GM18867 (cell line): Measurements from ENCODE around the gene LRRC14B.
"Not testable (repeated sequence)": the region's sequence is repeated elsewhere in the genome, so short reads cannot be mapped to it uniquely, and the experiment has no call there.

Experiments
- ATAC-seq: cut with Tn5 transposase; IDR thresholded peaks from one replicate; pipeline ENCODE4 v1.9.1; 2021; ENCODE audit warnings: mild to moderate bottlenecking, moderate library complexity; ENCODE audit not compliant: unreplicated experiment

Gene LRRC14B

GRCh38 chr5:204966-205670, 13.8 kb downstream of the LRRC14B start:
- ATAC-seq: no peak

GRCh38 chr5:206406-206805, 15.1 kb downstream of the LRRC14B start:
- no peak for ATAC-seq

GRCh38 chr5:206927-207536, 15.7 kb downstream of the LRRC14B start:
- no peak for ATAC-seq

GRCh38 chr5:207599-207998, 16.3 kb downstream of the LRRC14B start:
- ATAC-seq: no peak

- no peak for ATAC-seq
These were observed 17.3 kb downstream of the LRRC14B start for GRCh38 chr5:208449-209114.

GRCh38 chr5:213803-214395, 22.6 kb downstream of the LRRC14B start:
- no peak for ATAC-seq

- not testable (repeated sequence) for ATAC-seq
These were observed 24.0 kb downstream of the LRRC14B start for GRCh38 chr5:215256-215655.

DNA sequence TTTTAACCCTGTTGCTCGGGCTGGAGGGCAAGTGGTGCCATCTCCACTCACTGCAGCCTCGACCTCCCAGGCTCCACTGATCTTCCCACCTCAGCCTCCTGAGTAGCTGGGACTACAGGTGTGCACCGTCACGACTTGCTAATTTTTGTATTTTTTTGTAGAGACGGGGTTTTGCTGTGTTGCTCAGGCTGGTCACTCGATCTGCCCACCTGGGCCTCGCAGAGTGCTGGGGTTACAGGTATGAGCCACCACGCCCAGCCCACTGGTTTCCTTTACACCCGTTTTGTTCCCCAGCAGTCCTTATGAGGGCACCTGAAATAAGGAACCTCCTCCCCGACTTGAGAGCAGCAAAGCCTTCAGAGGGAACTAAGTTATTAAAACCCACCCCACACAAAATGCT, 24.8 kb downstream of the LRRC14B start:
- ATAC-seq: not testable (repeated sequence)

DNA sequence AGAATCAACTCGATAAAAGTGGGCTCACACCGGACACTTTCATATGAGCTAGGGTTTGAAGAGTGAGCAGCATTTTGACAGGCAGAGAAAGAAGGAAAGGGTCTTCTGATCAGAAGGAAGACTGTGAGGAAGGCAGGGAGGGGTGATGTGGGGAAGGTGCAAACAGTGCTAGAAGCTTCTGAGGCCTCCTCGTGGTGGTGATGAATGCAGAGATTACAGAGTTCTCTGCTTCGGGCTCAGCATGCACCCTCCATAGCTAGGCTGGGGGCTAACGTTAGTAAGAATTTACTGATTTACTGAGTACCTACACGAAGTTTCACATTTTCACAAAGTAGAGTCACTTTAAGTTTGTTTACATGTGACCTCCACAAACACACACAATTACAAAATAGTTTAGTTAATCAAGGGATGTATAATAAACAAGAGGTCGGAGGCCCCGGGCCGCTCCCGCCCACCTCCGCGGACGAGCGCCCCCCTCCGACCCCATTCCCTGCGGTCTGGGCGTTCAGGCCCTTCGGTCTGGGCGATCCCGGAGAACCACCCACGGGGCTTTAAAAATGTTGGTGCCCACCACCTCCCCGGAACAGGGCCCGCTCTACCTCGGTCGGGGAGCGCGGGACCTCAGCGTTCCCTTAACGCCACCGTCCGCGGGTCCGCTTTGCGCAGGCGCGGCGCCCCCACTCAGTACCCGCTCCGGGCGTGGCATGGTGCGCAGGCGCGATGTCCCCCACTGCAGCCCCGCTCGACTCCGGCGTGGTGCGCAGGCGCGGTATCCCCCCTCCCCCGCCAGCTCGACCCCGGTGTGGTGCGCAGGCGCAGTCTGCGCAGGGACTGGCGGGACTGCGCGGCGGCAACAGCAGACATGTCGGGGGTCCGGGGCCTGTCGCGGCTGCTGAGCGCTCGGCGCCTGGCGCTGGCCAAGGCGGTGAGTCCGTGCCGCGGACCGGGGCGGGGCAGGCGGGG, 26.5 kb downstream of the LRRC14B start, which contains the start of the genes CCDC127 and SDHA:
CCDC127 (minus strand) TSS at position 660 of the 963 bp plus-strand sequence. CDS start 1,304 bp downstream, outside the sequence.
SDHA (plus strand) TSS at position 827 of the 963 bp plus-strand sequence; CDS start at position 863, 36 bp downstream.
- peak; percentile 80 for ATAC-seq

GRCh38 chr5:218457-219291, 27.4 kb downstream of the LRRC14B start:
- peak; percentile 35 for ATAC-seq

GRCh38 chr5:219460-219863, 28.2 kb downstream of the LRRC14B start:
- no peak for ATAC-seq

GRCh38 chr5:219991-220390, 28.7 kb downstream of the LRRC14B start:
- ATAC-seq: peak; percentile 38

DNA sequence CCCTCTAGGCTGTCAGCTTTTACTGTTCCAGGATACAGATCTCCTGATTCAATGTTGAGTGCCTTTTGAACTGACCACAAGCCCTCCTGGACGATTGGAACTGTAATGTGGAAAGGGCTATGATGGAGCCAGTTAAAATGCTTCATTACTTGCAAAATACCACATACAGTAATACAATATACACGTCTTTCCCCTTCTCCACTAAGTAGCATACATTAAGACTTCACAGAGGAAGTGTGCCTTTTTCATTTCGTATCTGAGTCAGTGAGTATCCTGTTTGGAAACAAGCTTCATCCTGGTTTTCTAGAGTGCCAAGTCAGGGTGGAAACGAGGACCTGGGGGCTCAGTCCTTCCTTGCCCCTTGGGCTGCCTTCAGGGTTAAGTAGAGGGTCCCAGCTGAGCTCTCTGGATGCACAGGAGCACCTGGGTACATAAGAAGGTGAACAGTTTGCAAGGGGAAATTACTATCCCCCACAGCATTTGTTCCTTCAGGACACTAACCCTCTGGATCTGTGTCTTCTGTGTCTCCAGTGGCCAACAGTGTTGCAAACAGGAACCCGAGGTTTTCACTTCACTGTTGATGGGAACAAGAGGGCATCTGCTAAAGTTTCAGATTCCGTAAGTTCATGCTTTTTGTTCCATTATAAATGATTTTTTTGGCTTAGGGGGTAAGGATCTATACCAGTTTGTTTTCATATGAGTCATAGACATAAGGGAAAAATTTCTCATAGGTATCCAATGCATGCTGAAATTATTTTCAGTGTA, 31.8 kb downstream of the LRRC14B start:
- not testable (repeated sequence) for ATAC-seq

- no peak for ATAC-seq
These were observed 32.5 kb downstream of the LRRC14B start for GRCh38 chr5:223791-224190.

DNA sequence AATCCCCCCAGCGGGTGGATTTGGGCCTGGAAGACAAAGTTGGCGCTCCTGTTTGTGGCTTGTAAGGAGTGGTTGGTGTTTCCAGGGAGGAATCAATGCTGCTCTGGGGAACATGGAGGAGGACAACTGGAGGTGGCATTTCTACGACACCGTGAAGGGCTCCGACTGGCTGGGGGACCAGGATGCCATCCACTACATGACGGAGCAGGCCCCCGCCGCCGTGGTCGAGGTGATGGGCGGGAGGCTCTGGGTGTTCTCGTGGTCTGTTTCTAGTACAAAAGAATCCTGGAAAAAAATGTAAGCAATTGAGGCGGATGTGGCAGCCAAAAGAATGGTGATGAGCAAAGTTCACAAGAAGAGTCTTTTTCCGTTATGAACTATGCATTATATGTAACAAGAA, 34.0 kb downstream of the LRRC14B start:
- ATAC-seq: no peak

GRCh38 chr5:227375-227774, 36.1 kb downstream of the LRRC14B start:
- not testable (repeated sequence) for ATAC-seq

GRCh38 chr5:228886-229285, 37.6 kb downstream of the LRRC14B start:
- no peak for ATAC-seq

GRCh38 chr5:230711-231110, 39.4 kb downstream of the LRRC14B start:
- ATAC-seq: no peak

GRCh38 chr5:231661-232060, 40.4 kb downstream of the LRRC14B start:
- no peak for ATAC-seq
